ENCODE data around the gene MAP3K6.
"Not testable (repeated sequence)": the region's sequence is repeated elsewhere in the genome, so short reads cannot be mapped to it uniquely, and the experiment has no call there.

The MAP3K6 gene

GRCh38 chr1:27410709-27411108, 43.9 kb upstream of the MAP3K6 start:
- Histone ChIP-seq H3K36me3 (peaks cover 68% of the 10 kb centered on the region), H3K27me3 (ENCODE audit: insufficient read depth, low read depth, severe bottlenecking) (no peaks in the 10 kb centered on the region), H3K4me3 (ENCODE audit: low read depth, low read length) (no peak overlapping the region), H3K9me3 (ENCODE audit: severe bottlenecking) (no peaks in the 10 kb centered on the region), H3K27ac (peak overlapping the region; percentile 78)
- DNase-seq, result peak; percentile 60
- TF ChIP-seq CTCF (IDR thresholded peaks at IDR 0.05; ENCODE audit: low read depth, low read length), result no peak

- DNase-seq, result no peak
- peaks cover 58% of the 10 kb centered on the region for H3K36me3 ChIP-seq
- no peak overlapping the region; the same call in none of the 2 replicates for H3K27ac ChIP-seq
- TF ChIP-seq CTCF (IDR thresholded peaks at IDR 0.05; ENCODE audit: low read depth, low read length), result no peak
- no peak overlapping the region for H3K4me3 ChIP-seq (ENCODE audit: low read depth, low read length)
- H3K27me3 ChIP-seq (ENCODE audit: insufficient read depth, low read depth, severe bottlenecking), result no peaks in the 10 kb centered on the region
- H3K9me3 ChIP-seq (ENCODE audit: severe bottlenecking), result no peaks in the 10 kb centered on the region
Measured at GRCh38 chr1:27409669-27410068, 42.9 kb upstream of the MAP3K6 start.

- no peak overlapping the region for H3K4me3 ChIP-seq (ENCODE audit: low read depth, low read length)
- TF ChIP-seq CTCF (IDR thresholded peaks at IDR 0.05; ENCODE audit: low read depth, low read length), result no peak
- H3K36me3 ChIP-seq, result peaks cover 43% of the 10 kb centered on the region
- no peaks in the 10 kb centered on the region for H3K9me3 ChIP-seq (ENCODE audit: severe bottlenecking)
- no peak for DNase-seq
- no peaks in the 10 kb centered on the region for H3K27me3 ChIP-seq (ENCODE audit: insufficient read depth, low read depth, severe bottlenecking)
- H3K27ac ChIP-seq, result no peak overlapping the region
Measured at GRCh38 chr1:27408151-27408550, 41.4 kb upstream of the MAP3K6 start.

GRCh38 chr1:27406791-27407190, 40.0 kb upstream of the MAP3K6 start:
- H3K4me3 ChIP-seq (ENCODE audit: low read depth, low read length); H3K27ac ChIP-seq; H3K9me3 ChIP-seq (ENCODE audit: severe bottlenecking); DNase-seq; H3K27me3 ChIP-seq (ENCODE audit: insufficient read depth, low read depth, severe bottlenecking): not testable (repeated sequence)
- peaks cover 29% of the 10 kb centered on the region for H3K36me3 ChIP-seq

- Histone ChIP-seq H3K27me3 (ENCODE audit: insufficient read depth, low read depth, severe bottlenecking) (no peaks in the 10 kb centered on the region), H3K9me3 (ENCODE audit: severe bottlenecking) (no peaks in the 10 kb centered on the region), H3K36me3 (peaks cover 26% of the 10 kb centered on the region), H3K4me3 (ENCODE audit: low read depth, low read length) (no peak overlapping the region), H3K27ac (no peak overlapping the region)
- DNase-seq, result no peak
- no peak for TF ChIP-seq CTCF (IDR thresholded peaks at IDR 0.05; ENCODE audit: low read depth, low read length)
Measured at GRCh38 chr1:27406362-27406680, 39.6 kb upstream of the MAP3K6 start.

GRCh38 chr1:27405598-27406361, 39.0 kb upstream of the MAP3K6 start:
- H3K4me3 ChIP-seq (ENCODE audit: low read depth, low read length); H3K27me3 ChIP-seq (ENCODE audit: insufficient read depth, low read depth, severe bottlenecking); H3K27ac ChIP-seq; DNase-seq; H3K9me3 ChIP-seq (ENCODE audit: severe bottlenecking): not testable (repeated sequence)
- peaks cover 21% of the 10 kb centered on the region for H3K36me3 ChIP-seq

GRCh38 chr1:27405074-27405473, 38.3 kb upstream of the MAP3K6 start:
- Histone ChIP-seq H3K36me3 (peaks cover 21% of the 10 kb centered on the region), H3K27me3 (ENCODE audit: insufficient read depth, low read depth, severe bottlenecking) (no peaks in the 10 kb centered on the region), H3K27ac (0 out of 2 replicates have a peak overlapping the region, but pooled peaks have one; percentile 12), H3K4me3 (ENCODE audit: low read depth, low read length) (no peak overlapping the region), H3K9me3 (ENCODE audit: severe bottlenecking) (no peaks in the 10 kb centered on the region)
- peak; percentile 51 for DNase-seq
- TF ChIP-seq CTCF (IDR thresholded peaks at IDR 0.05; ENCODE audit: low read depth, low read length), result no peak
